Raji (cell line): Measurements from ENCODE around the gene FBXL7.

ENCODE experiments used
- POLR2A ChIP-seq: IDR thresholded peaks from 2 replicates; pipeline ENCODE4 v1.6.1; 2011; ENCODE audit warnings: low read depth, low read length, control low read depth; ENCODE audit not compliant: insufficient read depth

The FBXL7 gene

GRCh38 chr5:15956622-15957021, 456.6 kb downstream of the FBXL7 start:
- no peak for TF ChIP-seq POLR2A

GRCh38 chr5:15957124-15957523, 457.1 kb downstream of the FBXL7 start:
- no peak for TF ChIP-seq POLR2A

- no peak for TF ChIP-seq POLR2A
Observed at GRCh38 chr5:15959370-15960164, 459.6 kb downstream of the FBXL7 start.

- no peak for TF ChIP-seq POLR2A
Observed at GRCh38 chr5:15966066-15966640, 466.2 kb downstream of the FBXL7 start.

GRCh38 chr5:15966651-15967050, 466.7 kb downstream of the FBXL7 start:
- TF ChIP-seq POLR2A: no peak

GRCh38 chr5:15968993-15969392, 469.0 kb downstream of the FBXL7 start:
- no peak for TF ChIP-seq POLR2A

- TF ChIP-seq POLR2A: no peak
Observed at GRCh38 chr5:15977851-15978250, 477.9 kb downstream of the FBXL7 start.

GRCh38 chr5:15980835-15981234, 480.9 kb downstream of the FBXL7 start:
- no peak for TF ChIP-seq POLR2A

- no peak for TF ChIP-seq POLR2A
Observed at GRCh38 chr5:15983392-15983791, 483.4 kb downstream of the FBXL7 start.
